A549 (cell line): ENCODE measurements around the gene IL17RC. TPM values are rescaled to one million over a fixed set of nuclear protein-coding genes. Genes with fewer than 3 reads are reported as not detected.

Source experiments
- ATAC-seq, 2 experiments: fragments of 200-7000 bp in 1 of 2; fragments of >200 bp in 1 of 2; cut with Nextera tagmentation in 1 of 2; cut with Tn5 transposase in 1 of 2; 3 replicates each; pipeline versions ENCODE4 v1.8.0 to v1.9.1; 2018 to 2020; ENCODE audit warnings: mild to moderate bottlenecking in 1 of 2, moderate library complexity in 1 of 2
- CTCF ChIA-PET: fragments of 300-600 bp; sonication (Branson Sonifier 250); formaldehyde crosslinking; extraction: SDS; loops from one replicate; lab custom pipeline; 2021; ENCODE audit warnings: antibody characterized with exemption, inconsistent platforms; lab: Yijun Ruan, JAX
- POLR2A ChIA-PET: fragments of 350-600 bp; formaldehyde crosslinking; extraction: SDS; loops from one replicate; lab custom pipeline; 2021; ENCODE audit warnings: antibody characterized with exemption, inconsistent platforms; lab: Yijun Ruan, JAX
- DNase-seq, 2 experiments: peaks; one replicate each; pipeline versions ENCODE4 v3.0.0 to v3.0.0-alpha.2; 2011 to 2016; ENCODE audit warnings: low read depth in 1 of 2, low spot score in 1 of 2
- FAIRE-seq: peaks from 2 replicates; lab custom pipeline; 2011; peaks lifted over from hg19 to GRCh38; lab: Jason Lieb, UNC
- H3K27ac ChIP-seq, 2 experiments: fragments of >200 bp; sonication (Bioruptor Twin); formaldehyde crosslinking; 3 replicates each; pipeline ENCODE4 v1.5.1; 2016 to 2017
- H3K4me1 ChIP-seq: fragments of >200 bp; sonication (Bioruptor Twin); formaldehyde crosslinking; 3 replicates; pipeline ENCODE4 v1.6.1; 2016
- H3K4me2 ChIP-seq: fragments of >200 bp; sonication (Bioruptor Twin); formaldehyde crosslinking; 3 replicates; pipeline ENCODE4 v1.6.1; 2016
- H3K4me3 ChIP-seq: fragments of >200 bp; sonication (Bioruptor Twin); formaldehyde crosslinking; 3 replicates; pipeline ENCODE4 v1.5.1; 2016
- H3K9me3 ChIP-seq: fragments of >200 bp; sonication (Bioruptor Twin); formaldehyde crosslinking; 3 replicates; pipeline ENCODE4 v1.6.1; 2016
- BHLHE40 ChIP-seq: IDR thresholded peaks from 2 replicates; pipeline ENCODE4 v1.6.1; 2012; ENCODE audit warnings: low read depth, low read length, inconsistent platforms
- CEBPB ChIP-seq, 2 experiments: fragments of >200 bp in 1 of 2; sonication (Bioruptor Twin) in 1 of 2; formaldehyde crosslinking in 1 of 2; IDR thresholded peaks; 2 replicates each; pipeline ENCODE4 v1.6.1; 2012 to 2016
- CHD2 ChIP-seq: fragments of 150-350 bp; IDR thresholded peaks from 2 replicates; pipeline ENCODE4 v1.6.1; 2014; ENCODE audit warnings: low read length; ENCODE audit not compliant: partially characterized antibody
- CTCF ChIP-seq: fragments of >200 bp; sonication (Bioruptor Twin); formaldehyde crosslinking; IDR thresholded peaks from 3 replicates; pipeline ENCODE4 v1.5.1; 2016
- EHMT2 ChIP-seq: fragments of 200-600 bp; sonication (generic); IDR thresholded peaks from 2 replicates; pipeline ENCODE4 v1.6.1; 2016; ENCODE audit warnings: antibody characterized with exemption, low read depth, mild to moderate bottlenecking, moderate library complexity
- EP300 ChIP-seq, 2 experiments: fragments of >200 bp; sonication (Bioruptor Twin); formaldehyde crosslinking; IDR thresholded peaks; 2 replicates in 1 of 2; 3 replicates in 1 of 2; pipeline ENCODE4 v1.6.1; 2016 to 2017
- HDAC2 ChIP-seq: fragments of 200-600 bp; sonication (generic); IDR thresholded peaks from 2 replicates; pipeline ENCODE4 v1.6.1; 2016
- HES2 ChIP-seq: fragments of >200 bp; sonication (Bioruptor Twin); formaldehyde crosslinking; IDR thresholded peaks from 2 replicates; pipeline ENCODE4 v1.6.1; 2016
- HOXA7 ChIP-seq: fragments of 250-450 bp; sonication (Bioruptor Pico); IDR thresholded peaks from 2 replicates; pipeline ENCODE4 v1.5.0; 2020; ENCODE audit warnings: mild to moderate bottlenecking, moderate library complexity
- JUN ChIP-seq, 2 experiments: fragments of >200 bp; sonication (Bioruptor Twin); formaldehyde crosslinking; IDR thresholded peaks; 2 replicates in 1 of 2; 3 replicates in 1 of 2; pipeline ENCODE4 v1.6.1; 2016 to 2017
- KDM1A ChIP-seq: fragments of 200-600 bp; sonication (generic); IDR thresholded peaks from 2 replicates; pipeline ENCODE4 v1.6.1; 2016; ENCODE audit warnings: low read depth, mild to moderate bottlenecking
- MAFK ChIP-seq: fragments of 450-650 bp; IDR thresholded peaks from 2 replicates; pipeline ENCODE4 v1.6.1; 2014; ENCODE audit not compliant: partially characterized antibody
- MAX ChIP-seq: IDR thresholded peaks from 2 replicates; pipeline ENCODE4 v1.6.1; 2012
- NFE2L2 ChIP-seq: fragments of 150-350 bp; conservative IDR thresholded peaks from 2 replicates; pipeline ENCODE4 v1.6.1; 2014; ENCODE audit warnings: low read length
- NPAS2 ChIP-seq: fragments of 250-450 bp; sonication (Bioruptor Pico); IDR thresholded peaks from 2 replicates; pipeline ENCODE4 v1.8.0; 2022; ENCODE audit warnings: mild to moderate bottlenecking, moderate library complexity, borderline replicate concordance
- PBX3 ChIP-seq: IDR thresholded peaks from 2 replicates; pipeline ENCODE4 v1.6.1; 2012
- RAD21 ChIP-seq, 2 experiments: fragments of >200 bp in 1 of 2; sonication (Bioruptor Twin) in 1 of 2; formaldehyde crosslinking in 1 of 2; IDR thresholded peaks in 1 of 2; conservative IDR thresholded peaks in 1 of 2; 2 replicates in 1 of 2; 3 replicates in 1 of 2; pipeline ENCODE4 v1.6.1; 2012 to 2018; ENCODE audit warnings: inconsistent platforms in 1 of 2
- RARB ChIP-seq: fragments of 250-450 bp; sonication (Bioruptor Pico); IDR thresholded peaks from 2 replicates; pipeline ENCODE4 v1.8.0; 2021; ENCODE audit warnings: mild to moderate bottlenecking, moderate library complexity
- RCOR1 ChIP-seq: fragments of 150-350 bp; IDR thresholded peaks from 2 replicates; pipeline ENCODE4 v1.6.1; 2014; ENCODE audit warnings: antibody characterized with exemption, low read length, low read depth
- RFX5 ChIP-seq: fragments of 450-650 bp; IDR thresholded peaks from 2 replicates; pipeline ENCODE4 v1.7.1; 2014; ENCODE audit warnings: antibody characterized with exemption, mild to moderate bottlenecking, moderate library complexity
- RNF2 ChIP-seq: fragments of 200-600 bp; sonication (generic); IDR thresholded peaks from 2 replicates; pipeline ENCODE4 v1.6.1; 2016; ENCODE audit warnings: low read depth, mild to moderate bottlenecking, antibody characterized with exemption, moderate library complexity, borderline replicate concordance
- SMC3 ChIP-seq: fragments of >200 bp; sonication (Bioruptor Twin); formaldehyde crosslinking; IDR thresholded peaks from 3 replicates; pipeline ENCODE4 v1.6.1; 2018; ENCODE audit warnings: inconsistent platforms
- SREBF2 ChIP-seq: fragments of 450-650 bp; IDR thresholded peaks from 2 replicates; pipeline ENCODE4 v1.6.1; 2014; ENCODE audit warnings: mild to moderate bottlenecking, moderate library complexity
- USF2 ChIP-seq: fragments of 450-650 bp; IDR thresholded peaks from 2 replicates; pipeline ENCODE4 v1.6.1; 2014; ENCODE audit warnings: antibody characterized with exemption
- ZFP36 ChIP-seq: fragments of 450-650 bp; IDR thresholded peaks from 2 replicates; pipeline ENCODE4 v1.6.1; 2014; ENCODE audit warnings: borderline replicate concordance; ENCODE audit not compliant: partially characterized antibody
- ZSCAN20 ChIP-seq: fragments of 250-450 bp; sonication (Bioruptor Pico); IDR thresholded peaks from 2 replicates; pipeline ENCODE4 v1.8.0; 2022; ENCODE audit warnings: mild to moderate bottlenecking, moderate library complexity
- WGBS: methylation state at CpG from one replicate; pipeline ENCODE4 v1.1.6; 2017; ENCODE audit errors: missing lambda C conversion rate; 5-methylcytosine and 5-hydroxymethylcytosine counted together
- polyA plus RNA-seq, 4 experiments: library from polyadenylated mRNA; depleted of rRNA in 3 of 4; stranded (reverse); fragments of >200 nt; fragmentation: RNase III in 1 of 4; extraction: RNeasy Plus Mini Kit Qiagen cat#74134 plus additional on column Dnase treatment in 1 of 4; gene quantifications; 2 replicates in 3 of 4; 3 replicates in 1 of 4; pipeline ENCODE4 v1.2.3, GENCODE V29; 2011 to 2017
- TF ChIP-seq, protein P1 (sequence below): fragments of 200-600 bp; sonication (generic); IDR thresholded peaks from 2 replicates; pipeline ENCODE4 v1.6.1; 2016; ENCODE audit warnings: antibody characterized with exemption, mild to moderate bottlenecking, moderate library complexity

The IL17RC gene
- polyA plus RNA-seq, 2 of the 4 experiments (the other 2 are of a cell fraction), result 7.7 to 9.4 TPM

DNA sequence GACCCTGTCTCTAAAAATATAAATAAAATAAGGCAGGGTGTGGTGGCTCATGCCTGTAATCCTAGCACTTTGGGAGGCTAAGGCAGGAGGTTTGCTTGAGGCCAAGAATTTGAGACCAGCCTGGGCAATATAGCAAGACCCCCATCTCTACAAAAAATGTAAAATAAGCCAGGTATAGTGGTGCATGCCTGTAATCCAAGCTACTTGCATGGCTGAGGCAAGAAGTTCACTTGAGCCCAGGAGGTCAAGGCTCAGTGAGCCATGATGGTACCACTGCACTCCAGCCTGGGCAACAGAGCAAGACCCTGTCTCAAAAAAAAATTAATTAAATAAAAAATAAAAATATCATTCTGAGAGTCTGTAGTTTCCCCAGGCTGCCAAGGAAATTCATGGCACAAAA, 30.6 kb upstream of the IL17RC start (continued):
- TF ChIP-seq CTCF, result no peak
- TF ChIP-seq SMC3, result no peak
- TF ChIP-seq ZSCAN20 (CRISPR knock-in tag), result no peak
- TF ChIP-seq HOXA7 (CRISPR knock-in tag), result no peak
- no peak for TF ChIP-seq HDAC2
- TF ChIP-seq RFX5, result no peak
- TF ChIP-seq RNF2, result no peak
- no peak for TF ChIP-seq NFE2L2

- ATAC-seq (no peak), DNase-seq (no peak)
- H3K4me1 ChIP-seq, result peaks cover 39% of the 10 kb centered on the region
- no peak for TF ChIP-seq BHLHE40
- TF ChIP-seq RCOR1, result no peak
- TF ChIP-seq EHMT2, result no peak
- TF ChIP-seq CHD2, result no peak
- TF ChIP-seq ZFP36, result no peak
- no peak for TF ChIP-seq HES2
- TF ChIP-seq ZSCAN20 (CRISPR knock-in tag), result no peak
- no peak for TF ChIP-seq RAD21 (conservative IDR thresholded peaks at IDR 0.05 in 1 of 2, IDR thresholded peaks at IDR 0.05 in 1 of 2)
- TF ChIP-seq, all 56 proteins: peak for 0
- Histone ChIP-seq H3K4me2 (no peak overlapping the region), H3K4me3 (no peak overlapping the region), H3K27ac (peak overlapping the region in 1 of 2 experiments; percentile 19; a peak in 2 of 6 replicates), H3K9me3 (no peaks in the 10 kb centered on the region)
- no peak for FAIRE-seq
- CTCF ChIA-PET, result interaction anchor here (0.6 kb wide), 1 partner anchor 35 kb away, joined by 3 read pairs; no protein-coding TSS in a partner anchor
- POLR2A ChIA-PET, result no interaction called here
- 93% methylated on average over 5 of the region's 5 CpGs for WGBS
Measured at GRCh38 chr3:9887480-9887879, 29.4 kb upstream of the IL17RC start.

- ChIA-PET POLR2A (no interaction called here), CTCF (interaction anchor here (0.6 to 3.6 kb wide), 3 partner anchors 18 to 57 kb away, joined by 3 to 11 read pairs (median 4); no protein-coding TSS in a partner anchor)
- no peak for ATAC-seq
- TF ChIP-seq RCOR1 (no peak), KDM1A (no peak), RARB (CRISPR knock-in tag) (no peak), EP300 (IDR thresholded peaks at IDR 0.05) (no peak), MAX (no peak), JUN (IDR thresholded peaks at IDR 0.05) (no peak), HOXA7 (CRISPR knock-in tag) (no peak), USF2 (no peak), NPAS2 (CRISPR knock-in tag) (no peak), PBX3 (no peak), MAFK (no peak), CEBPB (IDR thresholded peaks at IDR 0.05) (no peak), SREBF2 (no peak)
- TF ChIP-seq, protein P1, sequence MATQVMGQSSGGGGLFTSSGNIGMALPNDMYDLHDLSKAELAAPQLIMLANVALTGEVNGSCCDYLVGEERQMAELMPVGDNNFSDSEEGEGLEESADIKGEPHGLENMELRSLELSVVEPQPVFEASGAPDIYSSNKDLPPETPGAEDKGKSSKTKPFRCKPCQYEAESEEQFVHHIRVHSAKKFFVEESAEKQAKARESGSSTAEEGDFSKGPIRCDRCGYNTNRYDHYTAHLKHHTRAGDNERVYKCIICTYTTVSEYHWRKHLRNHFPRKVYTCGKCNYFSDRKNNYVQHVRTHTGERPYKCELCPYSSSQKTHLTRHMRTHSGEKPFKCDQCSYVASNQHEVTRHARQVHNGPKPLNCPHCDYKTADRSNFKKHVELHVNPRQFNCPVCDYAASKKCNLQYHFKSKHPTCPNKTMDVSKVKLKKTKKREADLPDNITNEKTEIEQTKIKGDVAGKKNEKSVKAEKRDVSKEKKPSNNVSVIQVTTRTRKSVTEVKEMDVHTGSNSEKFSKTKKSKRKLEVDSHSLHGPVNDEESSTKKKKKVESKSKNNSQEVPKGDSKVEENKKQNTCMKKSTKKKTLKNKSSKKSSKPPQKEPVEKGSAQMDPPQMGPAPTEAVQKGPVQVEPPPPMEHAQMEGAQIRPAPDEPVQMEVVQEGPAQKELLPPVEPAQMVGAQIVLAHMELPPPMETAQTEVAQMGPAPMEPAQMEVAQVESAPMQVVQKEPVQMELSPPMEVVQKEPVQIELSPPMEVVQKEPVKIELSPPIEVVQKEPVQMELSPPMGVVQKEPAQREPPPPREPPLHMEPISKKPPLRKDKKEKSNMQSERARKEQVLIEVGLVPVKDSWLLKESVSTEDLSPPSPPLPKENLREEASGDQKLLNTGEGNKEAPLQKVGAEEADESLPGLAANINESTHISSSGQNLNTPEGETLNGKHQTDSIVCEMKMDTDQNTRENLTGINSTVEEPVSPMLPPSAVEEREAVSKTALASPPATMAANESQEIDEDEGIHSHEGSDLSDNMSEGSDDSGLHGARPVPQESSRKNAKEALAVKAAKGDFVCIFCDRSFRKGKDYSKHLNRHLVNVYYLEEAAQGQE, result no peak
- TF ChIP-seq, all 56 proteins: peak for 0
- H3K4me1 ChIP-seq, result peaks cover 46% of the 10 kb centered on the region
- H3K4me2 ChIP-seq, result no peak overlapping the region
- no peaks in the 10 kb centered on the region for H3K9me3 ChIP-seq
- 85% methylated on average over 3 of the region's 3 CpGs for WGBS
- FAIRE-seq (no peak), DNase-seq (no peak)
- peak overlapping the region; percentile 42 to 94; a peak in 2 of 6 replicates for H3K27ac ChIP-seq
- no peak overlapping the region for H3K4me3 ChIP-seq
Measured at GRCh38 chr3:9888540-9888939, 28.4 kb upstream of the IL17RC start.
